Activated T-helper 1 cell treated with anti-CD3 and anti-CD28 coated beads, Interleukin-2, amount 50 U/mL, for 16 hours (primary cell): Measurements from ENCODE around the gene WDR20.
"Not testable (repeated sequence)": the region's sequence is repeated elsewhere in the genome, so short reads cannot be mapped to it uniquely, and the experiment has no call there.

Experiments
- DNase-seq, 2 donors: peaks; one replicate each; pipeline ENCODE4 v3.0.0-alpha.2; 2020; ENCODE audit warnings: low read depth in 1 of 2, low spot score in 1 of 2

Gene WDR20, protein sequence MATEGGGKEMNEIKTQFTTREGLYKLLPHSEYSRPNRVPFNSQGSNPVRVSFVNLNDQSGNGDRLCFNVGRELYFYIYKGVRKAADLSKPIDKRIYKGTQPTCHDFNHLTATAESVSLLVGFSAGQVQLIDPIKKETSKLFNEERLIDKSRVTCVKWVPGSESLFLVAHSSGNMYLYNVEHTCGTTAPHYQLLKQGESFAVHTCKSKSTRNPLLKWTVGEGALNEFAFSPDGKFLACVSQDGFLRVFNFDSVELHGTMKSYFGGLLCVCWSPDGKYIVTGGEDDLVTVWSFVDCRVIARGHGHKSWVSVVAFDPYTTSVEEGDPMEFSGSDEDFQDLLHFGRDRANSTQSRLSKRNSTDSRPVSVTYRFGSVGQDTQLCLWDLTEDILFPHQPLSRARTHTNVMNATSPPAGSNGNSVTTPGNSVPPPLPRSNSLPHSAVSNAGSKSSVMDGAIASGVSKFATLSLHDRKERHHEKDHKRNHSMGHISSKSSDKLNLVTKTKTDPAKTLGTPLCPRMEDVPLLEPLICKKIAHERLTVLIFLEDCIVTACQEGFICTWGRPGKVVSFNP

DNA sequence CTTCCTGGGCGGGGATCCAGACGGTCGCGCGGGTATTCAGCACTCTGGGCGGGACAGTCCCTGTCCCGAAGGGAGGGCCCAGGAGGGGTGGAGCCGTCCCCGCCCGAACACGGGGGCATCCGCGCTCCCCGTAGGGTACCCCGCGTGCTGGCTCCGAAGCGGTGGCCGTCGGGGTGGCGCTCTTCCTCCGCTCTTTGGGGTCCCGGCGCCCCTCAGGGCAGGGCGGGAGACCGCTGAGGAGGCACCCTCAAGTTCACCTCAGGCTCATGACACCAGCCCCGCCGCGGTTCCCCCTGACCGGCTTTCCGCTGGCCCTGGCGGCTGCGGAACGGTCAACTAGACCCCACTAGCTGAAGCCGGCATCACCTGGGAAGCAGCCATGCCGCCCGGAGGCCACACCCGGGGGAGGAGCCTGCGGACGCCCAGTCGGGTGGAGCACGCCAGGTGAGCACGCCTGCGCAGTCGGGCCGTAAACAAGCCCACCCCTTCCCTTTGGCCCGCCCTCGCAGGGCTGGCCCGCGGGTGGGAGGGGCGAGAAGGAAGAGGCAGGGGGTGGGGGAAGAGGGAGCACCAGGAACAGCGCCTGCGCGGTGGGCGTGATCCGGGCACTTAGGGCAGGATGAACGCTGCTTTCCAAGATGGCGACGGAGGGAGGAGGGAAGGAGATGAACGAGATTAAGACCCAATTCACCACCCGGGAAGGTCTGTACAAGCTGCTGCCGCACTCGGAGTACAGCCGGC, at the start of gene WDR20:
Gene WDR20 (plus strand): TSS at position 612 of the 741 bp plus-strand sequence. CDS start 27 bp downstream, at position 639.
- DNase-seq = peak; percentile 99

DNA sequence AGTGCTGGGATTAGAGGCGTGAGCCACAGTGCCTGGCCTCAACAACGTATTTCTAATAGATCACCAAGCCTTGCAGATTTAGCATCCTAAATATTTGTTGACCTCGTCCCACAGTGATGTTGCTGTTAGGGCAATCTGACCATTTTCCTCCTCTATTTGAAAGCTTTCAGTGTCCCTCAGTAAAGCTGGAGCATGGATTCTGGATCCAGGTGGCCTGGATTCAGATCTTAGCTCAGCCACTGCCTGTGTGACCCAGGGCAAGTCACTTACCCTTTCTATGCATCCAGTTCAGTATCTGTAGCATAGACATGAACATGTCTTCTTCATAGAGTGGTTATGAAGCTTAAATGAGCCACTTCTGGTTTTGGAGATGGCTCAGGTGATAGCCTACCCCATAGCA, 49.0 kb upstream of the WDR20 start:
- DNase-seq = no peak

DNA sequence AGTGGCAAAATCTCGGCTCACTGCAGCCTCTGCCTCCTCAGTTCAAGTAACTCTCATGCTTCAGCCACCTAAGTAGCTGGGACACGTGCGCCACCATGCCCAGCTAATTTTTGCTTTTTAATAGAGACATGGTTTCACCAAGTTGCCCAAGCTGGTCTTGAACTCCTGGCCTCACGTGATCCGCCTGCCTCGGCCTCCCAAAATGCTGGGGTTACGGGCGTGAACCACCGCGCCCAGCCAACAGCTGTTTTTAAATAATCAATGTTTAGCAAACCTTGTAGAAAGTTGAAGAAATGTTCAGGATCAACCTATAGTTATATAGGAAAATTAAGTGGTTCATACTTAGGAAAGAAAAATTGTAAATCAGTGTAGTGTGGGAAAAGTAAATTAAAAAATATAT, 46.9 kb upstream of the WDR20 start:
- DNase-seq = no peak

DNA sequence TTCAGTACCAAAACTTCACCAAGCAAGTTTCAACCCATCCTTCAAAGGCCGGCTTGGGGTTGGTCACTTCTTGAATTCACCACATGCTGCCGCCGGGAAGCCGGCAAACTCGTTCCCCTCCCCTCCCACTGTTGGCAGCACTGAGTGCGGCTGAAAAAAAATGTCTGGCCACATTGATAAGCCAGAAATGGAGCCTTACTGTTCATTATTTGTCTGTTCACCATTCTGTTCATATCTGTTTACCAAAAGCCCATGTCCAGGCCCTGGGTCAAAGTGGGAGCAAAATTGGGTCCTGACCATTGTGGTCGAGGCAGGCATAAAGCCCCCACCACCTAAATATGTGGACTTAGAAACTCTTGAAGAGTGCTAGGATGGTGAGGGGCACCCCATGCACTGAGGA, 45.6 kb upstream of the WDR20 start:
- no peak for DNase-seq

DNA sequence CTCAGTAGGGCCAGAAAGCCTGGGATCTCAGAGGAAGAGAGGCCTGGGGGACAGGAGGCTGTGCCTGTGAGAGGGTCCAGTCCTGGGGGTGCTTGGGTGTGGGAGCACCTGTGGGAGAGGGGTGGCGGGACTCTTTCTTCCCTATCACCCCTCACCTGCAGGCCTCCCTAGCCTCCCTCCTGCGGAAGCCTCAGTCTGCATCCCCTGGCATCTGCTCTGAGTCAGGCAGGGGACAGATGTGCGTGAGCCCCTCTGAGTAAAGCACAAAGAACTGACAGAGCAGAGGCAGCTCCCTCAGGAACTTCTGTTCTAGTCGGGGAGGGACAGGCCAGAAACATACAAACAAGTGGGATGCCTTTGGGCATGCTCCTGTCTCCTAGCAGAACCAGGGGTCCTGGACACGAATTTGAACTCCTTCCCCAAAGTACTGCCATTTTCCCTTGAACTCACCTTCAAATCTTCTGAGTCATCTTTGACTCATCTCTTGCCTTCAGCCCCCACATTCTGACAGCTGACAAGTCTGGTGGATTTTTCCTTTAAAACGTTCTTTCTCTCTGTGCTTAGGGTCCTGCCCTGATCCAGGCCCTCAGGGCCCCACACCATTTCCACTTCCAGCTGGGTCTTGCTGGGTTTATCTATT, 44.3 kb upstream of the WDR20 start:
- no peak for DNase-seq

DNA sequence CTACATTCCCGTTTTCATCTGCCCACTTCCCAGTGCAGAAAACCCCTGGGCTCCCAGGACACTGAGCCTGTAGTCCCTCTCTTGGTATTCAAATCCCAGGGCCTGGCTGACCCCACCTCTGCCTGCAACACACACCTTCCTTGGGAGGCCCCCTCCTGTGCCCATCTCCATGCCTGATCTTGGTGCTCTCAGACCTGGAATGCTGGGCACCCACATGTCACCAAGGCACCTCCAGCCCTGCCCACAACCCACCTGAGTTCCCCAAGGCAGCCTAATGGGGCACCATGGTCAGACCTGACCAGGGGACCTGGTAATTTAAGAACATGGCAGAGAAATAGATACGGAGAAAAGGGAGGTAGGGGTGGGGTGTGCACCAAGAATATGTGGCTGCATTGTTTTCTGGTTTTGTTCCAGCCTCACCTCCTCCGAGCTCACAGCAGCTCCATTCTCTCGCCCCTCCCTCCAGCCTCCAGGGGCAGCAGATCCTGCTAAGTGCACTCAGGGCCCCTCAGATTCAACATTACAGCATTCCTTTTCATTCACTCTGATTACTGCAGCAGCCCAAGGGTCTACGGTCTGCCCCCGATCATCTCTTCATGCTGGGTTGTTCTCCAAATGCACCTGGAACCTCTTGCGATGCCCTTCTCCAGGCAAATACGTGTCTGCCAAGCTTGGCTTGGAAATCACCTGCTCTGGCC, 43.7 kb upstream of the WDR20 start:
- DNase-seq = no peak

DNA sequence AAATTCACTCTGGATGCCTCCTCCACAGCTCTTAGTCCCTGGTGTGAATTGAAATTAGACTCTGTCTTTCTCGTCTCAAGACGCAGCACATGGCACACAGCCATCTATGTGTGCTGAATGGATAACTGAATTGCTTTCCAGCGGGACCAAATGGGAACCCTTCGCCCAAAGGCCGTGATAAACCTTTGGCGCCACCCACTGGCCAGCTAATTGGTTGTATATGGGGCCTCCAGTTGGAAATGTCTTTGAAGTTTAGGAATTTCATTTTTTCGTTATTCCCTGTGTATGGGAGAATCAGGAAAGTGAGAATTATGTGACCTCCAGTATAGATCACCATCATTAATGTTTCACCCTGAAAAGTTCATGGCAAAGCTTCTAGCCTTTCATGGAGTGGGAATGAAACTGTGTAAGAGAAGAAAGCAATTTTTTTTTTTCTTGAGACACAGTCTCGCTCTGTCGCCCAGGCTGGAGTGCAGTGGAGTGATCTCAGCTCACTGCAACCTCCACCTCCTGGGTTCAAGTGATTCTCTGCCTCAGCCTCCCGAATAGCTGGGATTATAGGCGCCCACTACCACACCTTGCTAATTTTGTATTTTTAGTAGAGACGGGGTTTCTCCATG, 43.0 kb upstream of the WDR20 start:
- DNase-seq = peak; percentile 44 to 47

DNA sequence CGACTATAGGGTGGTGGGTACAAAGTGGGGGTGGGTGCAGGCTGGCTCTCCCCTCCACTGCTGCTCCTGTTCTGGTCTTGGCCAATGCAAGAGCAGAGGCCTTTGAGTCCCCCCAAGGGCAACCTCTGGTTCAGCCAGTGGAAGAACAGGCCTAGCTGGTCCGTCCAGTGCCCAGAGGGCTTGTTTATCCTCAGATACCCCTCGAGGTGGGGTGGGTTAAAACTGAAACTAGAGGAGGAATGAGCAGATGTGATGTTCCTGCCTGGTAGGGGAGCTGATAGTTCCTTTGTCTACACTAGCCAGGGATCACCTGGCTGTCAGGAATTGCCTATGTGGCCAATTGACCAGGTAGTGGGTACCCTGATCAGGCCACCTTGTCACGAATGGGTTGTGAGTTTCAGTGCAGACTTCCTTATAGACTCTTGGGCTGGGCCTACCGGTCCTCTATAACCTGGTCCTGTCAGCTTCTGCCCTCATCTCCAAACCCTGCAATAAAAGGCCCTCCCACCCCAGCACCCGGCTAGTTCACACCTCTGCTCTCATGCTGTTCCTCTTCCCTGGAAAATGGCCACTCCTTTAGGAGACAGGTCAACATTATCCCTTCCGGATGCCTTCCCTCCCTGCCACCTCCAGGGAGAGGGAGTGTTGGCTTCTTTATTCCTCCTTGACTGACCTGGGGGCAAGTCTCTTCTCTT, 42.1 kb upstream of the WDR20 start:
- DNase-seq = no peak

DNA sequence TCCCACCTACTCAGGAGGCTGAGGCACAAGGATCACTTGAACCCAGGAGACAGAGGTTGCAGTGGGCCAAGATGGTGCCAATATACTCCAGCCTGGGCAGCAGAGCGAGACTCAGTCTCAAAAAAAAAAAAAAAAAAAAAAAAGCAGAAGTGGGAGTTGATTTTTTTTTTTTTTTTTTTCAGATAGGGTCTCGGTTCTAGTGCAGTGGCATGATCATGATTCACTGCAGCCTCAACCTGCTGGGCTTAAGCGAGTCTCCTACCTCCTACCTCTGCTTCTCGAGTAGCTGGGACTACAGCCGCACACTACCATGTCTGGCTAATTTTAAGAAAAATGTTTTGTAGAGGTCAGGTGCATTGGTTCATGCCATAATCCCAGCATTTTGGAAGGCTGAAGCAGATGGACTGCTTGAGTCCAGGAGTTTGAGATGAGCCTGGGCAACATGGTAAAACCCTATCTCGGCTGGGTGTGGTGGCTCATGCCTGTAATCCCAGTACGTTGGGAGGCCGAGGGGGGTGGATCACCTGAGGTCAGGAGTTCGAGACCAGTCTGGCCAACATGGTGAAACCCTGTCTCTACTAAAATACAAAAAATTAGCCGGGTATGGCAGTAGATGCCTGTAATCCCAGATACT, 36.5 kb upstream of the WDR20 start:
- DNase-seq = no peak

DNA sequence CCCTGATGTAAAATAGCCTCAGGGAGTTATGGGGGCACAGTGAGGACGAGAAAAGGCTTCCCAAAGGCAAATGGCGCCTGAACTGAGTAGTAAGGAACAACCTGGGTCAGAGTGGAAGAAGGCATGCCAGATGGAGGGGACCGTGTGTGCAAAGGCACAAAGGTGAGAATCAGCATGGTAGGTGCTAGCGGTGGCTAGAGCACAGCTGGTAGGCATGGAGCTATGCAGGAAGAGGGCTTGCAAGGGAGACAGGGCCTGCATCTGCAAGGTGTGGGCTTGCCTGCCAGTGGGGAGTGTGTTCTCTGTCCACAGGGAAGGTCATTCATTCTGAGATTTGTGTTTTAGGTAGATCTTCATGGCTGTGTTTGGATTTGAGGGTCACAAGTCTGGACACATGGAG, 34.3 kb upstream of the WDR20 start:
- DNase-seq = no peak

DNA sequence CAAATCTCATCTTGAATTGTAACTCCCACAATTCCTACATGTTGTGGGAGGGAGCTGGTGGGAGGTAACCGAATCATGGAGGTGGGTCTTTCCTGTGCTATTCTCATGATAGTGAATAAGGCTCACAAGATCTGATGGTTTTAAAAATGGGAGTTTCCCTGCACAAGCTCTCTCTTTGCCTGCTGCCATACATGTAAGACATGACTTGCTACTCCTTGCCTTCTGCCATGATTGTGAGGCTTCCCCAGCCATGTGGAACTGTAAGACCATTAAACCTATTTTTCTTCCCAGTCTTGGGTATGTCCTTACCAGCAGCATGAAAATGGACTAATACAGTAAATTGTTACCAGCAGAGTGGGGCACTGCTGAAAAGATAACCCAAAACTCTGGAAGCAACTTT, 30.4 kb upstream of the WDR20 start:
- not testable (repeated sequence) for DNase-seq

DNA sequence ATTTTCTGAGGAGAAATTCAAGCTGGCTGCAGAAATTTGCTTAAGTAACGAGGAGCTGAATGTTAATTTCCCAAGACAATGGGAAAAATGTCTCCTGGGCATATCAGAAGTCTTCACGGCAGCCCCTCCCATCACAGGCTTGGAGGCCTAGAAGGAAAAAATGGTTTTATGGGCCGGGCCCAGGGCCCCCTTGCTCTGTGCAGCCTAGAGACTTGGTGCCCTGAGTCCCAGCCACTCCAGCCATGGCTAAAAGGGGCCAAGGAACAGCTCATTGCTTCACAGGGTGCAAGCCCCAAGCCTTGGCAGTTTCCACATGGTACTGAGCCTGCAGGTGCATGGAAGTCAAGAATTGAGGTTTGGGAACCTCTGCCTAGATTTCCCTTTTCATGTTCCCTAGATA, 28.6 kb upstream of the WDR20 start:
- DNase-seq = no peak

DNA sequence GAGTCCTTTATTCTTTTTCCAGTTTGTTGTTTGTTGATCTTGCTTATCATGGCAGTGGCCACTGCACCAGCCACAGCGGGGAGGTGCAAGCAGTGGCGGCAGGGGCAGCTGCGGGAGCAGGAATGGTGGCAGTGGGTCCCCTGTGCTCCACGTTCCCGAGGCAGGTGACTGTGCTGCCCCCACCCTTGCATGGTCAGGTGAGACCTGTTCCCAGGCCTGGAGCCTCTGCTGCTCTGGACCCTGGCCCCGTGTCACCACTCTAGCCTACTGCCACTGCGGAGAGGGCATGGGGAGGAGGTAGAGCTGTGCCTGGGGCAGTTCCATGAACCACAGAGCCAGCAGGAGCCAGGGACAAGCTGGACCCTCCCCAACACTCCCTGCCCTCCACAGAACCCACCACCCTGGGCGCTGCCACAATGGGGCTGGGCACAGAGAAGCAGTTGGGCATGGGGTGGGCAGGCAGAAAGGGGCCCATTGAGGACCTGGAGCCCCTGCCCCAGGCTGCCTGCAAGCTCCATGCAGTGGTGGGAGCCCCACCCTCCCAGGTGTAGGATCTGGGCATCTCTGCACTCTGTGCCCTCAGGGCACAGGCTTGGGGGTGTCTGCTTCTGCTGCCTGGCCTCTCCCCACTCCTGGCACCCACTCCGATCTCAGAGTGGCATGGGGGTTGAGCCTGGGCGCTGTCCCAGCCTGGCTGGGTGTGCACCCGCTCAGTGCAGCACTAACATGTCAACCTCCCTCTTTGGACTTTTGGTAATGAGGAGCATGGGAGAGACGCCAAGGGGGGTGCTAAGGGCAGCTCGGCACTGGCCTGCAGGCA, 23.1 kb upstream of the WDR20 start:
- no peak for DNase-seq

DNA sequence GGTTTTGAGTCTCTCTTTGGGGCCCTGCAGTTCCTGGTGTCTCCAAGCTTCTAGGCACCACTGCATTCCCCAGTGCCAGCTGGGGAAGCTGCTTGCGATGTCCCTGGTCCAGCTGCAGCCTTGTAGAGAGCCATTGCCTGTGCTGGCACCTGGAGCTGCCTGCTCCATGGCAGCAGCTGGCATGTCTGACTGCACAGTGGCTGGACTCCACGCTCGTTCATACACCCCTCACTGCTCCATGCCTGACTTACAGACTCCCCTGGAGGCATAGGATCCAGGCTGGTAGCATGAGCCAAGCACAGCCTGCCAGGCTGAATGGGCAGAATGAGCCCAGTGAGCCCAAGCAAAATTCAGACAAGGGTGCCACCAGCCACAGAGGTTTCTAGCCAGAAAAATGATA, 21.8 kb upstream of the WDR20 start:
- no peak for DNase-seq

DNA sequence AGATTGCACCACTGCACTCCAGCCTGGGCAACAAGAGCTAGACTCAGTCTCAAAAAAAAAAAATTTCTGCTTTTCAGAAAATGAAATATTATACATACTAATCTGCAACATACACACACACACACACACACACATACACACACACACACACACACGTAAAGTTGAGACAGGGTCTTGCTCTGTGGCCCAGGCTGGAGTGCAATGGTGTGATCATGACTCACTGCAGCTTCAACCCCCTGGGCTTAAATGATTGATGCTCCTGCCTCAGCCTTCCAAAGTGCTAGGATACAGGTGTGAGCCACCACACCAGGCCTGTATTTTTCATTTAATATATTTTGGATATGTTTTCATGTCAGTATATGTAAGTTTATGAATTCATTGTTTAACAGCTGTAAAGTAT, 18.8 kb upstream of the WDR20 start:
- no peak for DNase-seq

DNA sequence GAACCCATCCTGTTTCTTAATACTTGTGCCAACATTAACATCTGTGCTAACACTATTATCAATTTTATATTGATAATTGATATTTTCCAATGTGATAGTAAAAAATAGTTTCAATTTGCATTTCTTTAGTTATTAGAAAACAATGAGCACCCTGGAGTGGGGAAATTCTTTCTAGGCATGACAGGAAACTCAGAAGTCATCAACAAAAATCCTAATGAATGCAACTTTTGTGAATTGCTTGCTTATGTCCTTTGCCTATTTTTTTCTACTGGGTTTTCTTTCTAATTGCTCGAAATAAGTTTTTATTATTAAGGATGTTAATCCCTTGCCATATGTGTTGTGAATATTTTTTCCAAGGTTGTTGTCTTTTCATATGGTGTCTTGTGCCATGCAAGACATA, 18.1 kb upstream of the WDR20 start:
- no peak for DNase-seq

DNA sequence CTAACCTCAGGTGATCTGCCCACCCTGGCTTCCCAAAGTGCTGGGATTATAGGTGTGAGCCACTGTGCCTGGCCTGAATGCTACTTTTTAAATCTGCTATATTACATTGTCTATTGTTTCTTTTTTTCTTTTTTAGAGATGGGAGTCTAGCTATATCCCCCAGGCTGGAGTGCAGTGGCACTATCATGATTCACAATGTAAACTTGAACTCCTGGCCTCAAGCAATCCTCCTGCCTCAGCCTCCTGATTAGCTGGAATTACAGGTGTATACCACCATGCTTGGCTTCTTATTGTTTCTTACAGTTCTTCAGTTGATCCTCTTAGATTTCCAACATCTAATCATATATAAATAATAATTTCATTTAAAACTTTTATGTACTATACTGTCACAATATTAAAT, 15.3 kb upstream of the WDR20 start:
- no peak for DNase-seq

DNA sequence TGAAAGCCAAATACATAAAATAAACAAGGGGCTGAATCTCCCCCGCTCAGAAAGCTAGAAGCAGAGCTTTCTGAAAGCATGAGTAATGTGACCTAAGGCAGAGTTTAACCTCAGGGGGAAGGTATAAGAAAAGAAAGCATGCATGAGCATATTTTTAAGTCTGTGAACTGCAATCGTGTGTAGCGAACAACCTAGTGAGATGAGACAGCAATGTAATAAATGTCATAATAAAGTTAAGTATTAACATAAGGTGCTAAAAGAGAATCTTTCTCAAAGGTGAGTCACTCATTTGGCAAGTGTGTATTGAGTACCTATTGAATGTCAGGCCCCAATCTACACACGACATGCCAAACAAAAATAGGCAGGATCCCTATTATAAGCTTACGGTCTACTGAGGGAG, 14.2 kb upstream of the WDR20 start:
- no peak for DNase-seq
